Ovary (tissue), 9 donors: Measurements from ENCODE around the gene AFF3. TPM values are rescaled to one million over a fixed set of nuclear protein-coding genes. Genes with fewer than 3 reads are reported as not detected.

Source experiments
- DNase-seq, 5 donors: peaks; one replicate each; pipeline ENCODE4 v3.0.0-alpha.2; 2019 to 2020
- H3K27ac ChIP-seq, 2 donors: fragments of 200-600 bp; one replicate each; pipeline versions ENCODE4 v1.5.1 to v1.8.0; 2019 to 2022
- H3K27me3 ChIP-seq: fragments of 200-600 bp; one replicate; pipeline ENCODE4 v1.8.0; 2022
- H3K36me3 ChIP-seq: fragments of 200-600 bp; sonication (generic); one replicate; pipeline ENCODE4 v1.5.1; 2019
- H3K4me1 ChIP-seq: one replicate; pipeline ENCODE4 v1.8.1; 2013; ENCODE audit warnings: mild to moderate bottlenecking, moderate library complexity; ENCODE audit not compliant: insufficient read depth
- H3K4me3 ChIP-seq: fragments of 200-600 bp; sonication (generic); one replicate; pipeline ENCODE4 v1.5.1; 2017
- H3K9me3 ChIP-seq, 2 donors: fragments of 200-600 bp in 1 of 2; sonication (generic) in 1 of 2; one replicate each; pipeline versions ENCODE4 v1.5.1 to v1.8.1; 2013 to 2019; ENCODE audit warnings: mild to moderate bottlenecking in 1 of 2, moderate library complexity in 1 of 2
- EP300 ChIP-seq: sonication (generic); formaldehyde crosslinking; IDR thresholded peaks from one replicate; pipeline ENCODE4 v1.6.1; 2017; ENCODE audit warnings: antibody characterized with exemption
- POLR2A ChIP-seq: fragments of 450-650 bp; IDR thresholded peaks from one replicate; pipeline ENCODE4 v1.6.1; 2017; ENCODE audit warnings: antibody characterized with exemption, mild to moderate bottlenecking, moderate library complexity
- WGBS, 3 donors: extraction: QIAGEN DNeasy Blood & Tissue Kit in 1 of 3; methylation state at CpG; one replicate each; pipeline versions ENCODE4 v1.1.5 to v1.1.7; 2013 to 2017; 5-methylcytosine and 5-hydroxymethylcytosine counted together
- intact Hi-C, 4 donors: fragments of 100-400 bp; cut with DNase I; formaldehyde crosslinking; loops; one replicate each; pipeline versions ENCODE4 v1.11.0 to v1.15.1; 2022 to 2023
- polyA plus RNA-seq, 2 donors: library from polyadenylated mRNA; stranded (reverse); fragments of 200-250 nt in 1 of 2; fragments of 350-450 nt in 1 of 2; fragmentation: Illumina TruSeq in 1 of 2; extraction: RNeasy Lipid Tissue Mini Kit (QIAGEN cat#74804) in 1 of 2; gene quantifications; one replicate each; pipeline ENCODE4 v1.2.3, GENCODE V29; 2013 to 2014
- total RNA-seq, 7 donors: library from RNA; depleted of rRNA in 2 of 7; stranded (reverse); fragments of >200 nt in 2 of 7; fragmentation: NEBNext Ultra II Directional in 3 of 7; extraction: Animal tissue kit (Norgen Biotek cat#: 25700) in 3 of 7; gene quantifications; one replicate each; pipeline versions ENCODE4 v1.1.0 to v1.2.4, GENCODE V29; 2016 to 2023
- TF ChIP-seq, protein P1 (sequence below), 3 donors: fragments of 450-650 bp in 2 of 3; fragments of 200-600 bp in 1 of 3; IDR thresholded peaks; one replicate each; pipeline versions ENCODE4 v1.5.1 to v1.8.0; 2016 to 2022; ENCODE audit warnings: antibody characterized with exemption in 3 of 3, mild to moderate bottlenecking in 1 of 3
- donor health status: DM: no; HTN: no; CAD: no; lungs with moderate emphysema.
- donor health status: DM: no; HTN: no; CAD: no.
- donor health status: Bipolar disorder and iron deficiency.
- donor health status: DM: yes; HTN: yes; CAD: no.
- donor health status: DM: no; HTN: no; CAD: no.
- donor health status: DM: yes; HTN: yes; CAD: no.

Gene AFF3
- total and polyA plus RNA-seq, 9 donors = 5.9 to 40.8 (median 25.7) TPM

DNA sequence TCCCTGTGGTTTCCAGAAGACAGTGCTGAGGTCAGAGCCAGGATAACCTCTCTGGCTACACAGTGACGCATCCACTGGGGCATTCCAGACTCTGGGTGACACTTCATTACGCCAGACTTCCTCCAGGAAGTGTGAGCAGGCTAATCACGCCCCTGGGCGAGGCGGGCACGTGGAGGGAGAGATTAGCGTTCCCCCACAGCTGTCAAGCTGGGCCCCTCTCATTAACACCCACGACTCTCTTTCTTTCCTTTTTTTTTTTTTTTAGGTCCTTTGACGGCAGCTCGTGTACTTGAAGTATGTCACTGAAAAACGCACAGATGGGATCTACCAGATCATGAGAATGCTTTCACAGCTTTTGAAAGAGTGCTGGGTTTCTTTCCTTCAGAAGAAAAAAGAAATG lies 274.6 kb downstream of the AFF3 start:
- WGBS, 3 donors = 79 to 87% (median 83%) methylated on average over 11 of the region's 11 CpGs
- no peak for DNase-seq
- H3K27ac ChIP-seq = no peak overlapping the region
- no peak overlapping the region for H3K4me3 ChIP-seq
- no peaks in the 10 kb centered on the region for H3K4me1 ChIP-seq
- intact Hi-C loops = no loop called here
- H3K36me3 ChIP-seq = no peaks in the 10 kb centered on the region
- H3K27me3 ChIP-seq = no peaks in the 10 kb centered on the region
- no peaks in the 10 kb centered on the region for H3K9me3 ChIP-seq
- TF ChIP-seq POLR2A (no peak), EP300 (no peak)
- TF ChIP-seq, protein P1, sequence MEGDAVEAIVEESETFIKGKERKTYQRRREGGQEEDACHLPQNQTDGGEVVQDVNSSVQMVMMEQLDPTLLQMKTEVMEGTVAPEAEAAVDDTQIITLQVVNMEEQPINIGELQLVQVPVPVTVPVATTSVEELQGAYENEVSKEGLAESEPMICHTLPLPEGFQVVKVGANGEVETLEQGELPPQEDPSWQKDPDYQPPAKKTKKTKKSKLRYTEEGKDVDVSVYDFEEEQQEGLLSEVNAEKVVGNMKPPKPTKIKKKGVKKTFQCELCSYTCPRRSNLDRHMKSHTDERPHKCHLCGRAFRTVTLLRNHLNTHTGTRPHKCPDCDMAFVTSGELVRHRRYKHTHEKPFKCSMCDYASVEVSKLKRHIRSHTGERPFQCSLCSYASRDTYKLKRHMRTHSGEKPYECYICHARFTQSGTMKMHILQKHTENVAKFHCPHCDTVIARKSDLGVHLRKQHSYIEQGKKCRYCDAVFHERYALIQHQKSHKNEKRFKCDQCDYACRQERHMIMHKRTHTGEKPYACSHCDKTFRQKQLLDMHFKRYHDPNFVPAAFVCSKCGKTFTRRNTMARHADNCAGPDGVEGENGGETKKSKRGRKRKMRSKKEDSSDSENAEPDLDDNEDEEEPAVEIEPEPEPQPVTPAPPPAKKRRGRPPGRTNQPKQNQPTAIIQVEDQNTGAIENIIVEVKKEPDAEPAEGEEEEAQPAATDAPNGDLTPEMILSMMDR (IDR thresholded peaks at IDR 0.05) = no peak

DNA sequence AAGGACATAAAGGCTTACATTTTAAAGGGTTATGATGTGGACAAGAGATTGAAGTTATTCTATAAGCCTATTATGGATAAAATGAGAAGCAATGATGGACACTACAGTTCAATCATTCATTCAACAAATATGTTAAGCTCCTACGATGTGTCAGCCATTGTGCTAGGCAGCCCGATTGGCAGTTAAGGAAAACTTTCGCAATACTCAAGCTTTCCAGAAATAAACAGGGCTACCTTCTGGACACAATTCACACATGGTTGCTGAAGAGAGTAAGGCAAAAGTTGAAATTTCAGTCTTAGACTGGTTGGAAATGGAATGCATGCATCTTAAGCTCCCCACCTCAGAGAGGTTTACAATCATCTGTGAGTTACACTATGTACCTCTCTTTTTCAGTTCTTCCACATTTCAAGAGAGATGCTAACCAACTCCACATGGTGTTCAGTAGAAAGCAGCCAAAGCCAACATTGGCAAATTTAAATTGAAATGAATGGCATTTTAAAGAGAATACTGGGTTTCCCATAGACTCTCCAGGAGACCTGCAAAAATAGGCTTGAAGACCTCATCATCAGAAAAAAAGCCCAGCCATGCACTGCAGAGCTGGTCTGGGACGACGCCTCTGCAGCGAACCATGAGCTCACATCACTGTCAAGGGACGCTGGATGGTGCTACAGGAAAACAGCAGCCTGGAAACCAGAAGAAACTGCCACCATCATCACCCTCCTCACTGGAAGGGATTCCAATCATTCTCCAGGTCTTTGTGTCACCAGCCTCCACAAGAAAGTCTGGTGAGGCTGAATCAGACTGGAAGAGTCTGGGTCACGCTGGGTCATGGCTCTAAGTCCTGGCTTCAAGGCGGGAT lies 276.3 kb downstream of the AFF3 start:
- H3K4me3 ChIP-seq = no peak overlapping the region
- H3K36me3 ChIP-seq = no peaks in the 10 kb centered on the region
- H3K9me3 ChIP-seq = no peaks in the 10 kb centered on the region
- WGBS, 3 donors = 81 to 91% (median 85%) methylated on average over 9 of the region's 9 CpGs
- TF ChIP-seq EP300 (no peak), POLR2A (no peak)
- TF ChIP-seq, protein P1 (IDR thresholded peaks at IDR 0.05) = no peak
- H3K27me3 ChIP-seq = no peaks in the 10 kb centered on the region
- DNase-seq = no peak
- intact Hi-C loops = no loop called here
- no peak overlapping the region for H3K27ac ChIP-seq
- peaks cover 1% of the 10 kb centered on the region for H3K4me1 ChIP-seq

DNA sequence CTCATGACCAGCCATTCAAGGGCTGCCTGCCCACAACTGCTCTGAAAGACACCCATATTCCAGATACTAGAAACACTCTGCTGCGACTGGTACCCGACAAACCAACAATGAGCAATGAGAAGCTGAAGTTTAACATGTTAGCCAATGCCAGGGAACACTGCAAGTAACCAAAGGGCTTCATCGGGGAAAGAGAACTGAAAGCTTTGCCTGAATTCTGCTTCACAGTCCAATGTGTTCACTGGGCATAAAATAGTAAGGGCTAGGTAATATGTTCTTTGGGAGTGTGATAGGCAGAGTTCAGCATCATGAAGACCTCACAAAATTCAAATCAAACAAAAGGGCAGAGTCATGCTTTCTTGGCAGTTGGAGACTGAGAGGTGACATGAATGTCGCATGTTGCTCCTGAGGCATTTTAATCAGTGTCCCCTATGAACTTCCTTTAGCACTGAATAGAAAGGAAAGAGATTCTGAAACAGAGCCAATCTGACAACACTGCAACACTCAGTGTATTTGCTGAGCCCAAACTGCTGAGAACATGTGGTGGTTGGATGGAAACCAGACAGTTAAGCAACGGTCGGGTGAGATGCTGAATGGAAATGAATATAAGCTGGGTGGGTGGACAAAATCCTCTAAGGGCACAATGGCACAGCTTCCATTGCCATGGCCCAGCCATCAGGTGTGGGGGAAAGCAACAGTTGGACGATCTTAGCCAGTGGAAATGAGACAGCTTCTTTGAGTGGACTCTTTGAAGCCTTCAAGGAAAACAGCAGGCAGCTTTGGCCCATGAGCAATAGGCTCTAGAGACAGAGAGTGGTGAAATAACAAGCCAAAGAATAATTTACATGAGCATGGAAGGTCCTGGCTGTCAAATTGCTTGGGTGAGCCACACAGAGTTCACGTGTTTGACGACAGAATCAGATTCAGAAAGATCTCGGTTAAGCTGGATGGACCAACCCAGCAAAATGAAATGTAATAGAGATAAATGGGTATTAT lies 277.5 kb downstream of the AFF3 start:
- H3K4me1 ChIP-seq = peaks cover 1% of the 10 kb centered on the region
- WGBS, 3 donors = 80 to 86% (median 81%) methylated on average over 10 of the region's 10 CpGs
- no peak for TF ChIP-seq POLR2A
- TF ChIP-seq, protein P1 (IDR thresholded peaks at IDR 0.05) = no peak
- no peak for TF ChIP-seq EP300
- no peaks in the 10 kb centered on the region for H3K36me3 ChIP-seq
- no peaks in the 10 kb centered on the region for H3K9me3 ChIP-seq
- H3K4me3 ChIP-seq = no peak overlapping the region
- DNase-seq = no peak
- no peaks in the 10 kb centered on the region for H3K27me3 ChIP-seq
- no peak overlapping the region for H3K27ac ChIP-seq
- intact Hi-C loops = no loop called here

DNA sequence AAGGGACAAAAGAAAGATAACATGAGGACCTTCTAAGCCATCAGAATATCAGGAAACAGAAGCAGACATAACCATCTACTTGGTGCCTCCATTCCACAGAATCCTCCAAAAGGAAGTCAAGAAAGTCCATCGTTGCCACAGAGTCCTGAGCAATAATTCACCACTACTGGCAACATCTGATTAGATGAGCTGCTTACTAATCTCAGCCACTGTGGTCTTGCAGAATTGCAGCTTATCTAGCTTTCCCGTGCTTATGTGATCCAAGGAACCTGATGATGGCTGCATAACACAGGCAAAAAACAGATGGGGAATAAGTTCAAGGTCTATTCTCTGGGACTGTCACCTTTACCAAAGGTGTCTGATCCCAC lies 278.5 kb downstream of the AFF3 start:
- no peaks in the 10 kb centered on the region for H3K9me3 ChIP-seq
- H3K27me3 ChIP-seq = no peaks in the 10 kb centered on the region
- 75 to 96% (median 86%) methylated on average over 2 of the region's 2 CpGs for WGBS, 3 donors
- TF ChIP-seq POLR2A (no peak), EP300 (no peak)
- TF ChIP-seq, protein P1 (IDR thresholded peaks at IDR 0.05) = no peak
- no peaks in the 10 kb centered on the region for H3K36me3 ChIP-seq
- intact Hi-C loops = no loop called here
- H3K4me1 ChIP-seq = peaks cover 1% of the 10 kb centered on the region
- no peak overlapping the region for H3K4me3 ChIP-seq
- no peak overlapping the region for H3K27ac ChIP-seq
- no peak for DNase-seq
